ENCODE data around the gene BIN2. TPM values are rescaled to one million over a fixed set of nuclear protein-coding genes. Genes with fewer than 3 reads are reported as not detected.
A peak's percentile ranks its signal among the peaks of the same experiment; 100 is the strongest.

Gene BIN2
- total and polyA plus RNA-seq, 9 of the 15 experiments (the other 6 are each of a cell fraction or from before 2014, with no cell fraction given): 0.04 to 0.39 (median 0.25) TPM; not detected in 1

DNA sequence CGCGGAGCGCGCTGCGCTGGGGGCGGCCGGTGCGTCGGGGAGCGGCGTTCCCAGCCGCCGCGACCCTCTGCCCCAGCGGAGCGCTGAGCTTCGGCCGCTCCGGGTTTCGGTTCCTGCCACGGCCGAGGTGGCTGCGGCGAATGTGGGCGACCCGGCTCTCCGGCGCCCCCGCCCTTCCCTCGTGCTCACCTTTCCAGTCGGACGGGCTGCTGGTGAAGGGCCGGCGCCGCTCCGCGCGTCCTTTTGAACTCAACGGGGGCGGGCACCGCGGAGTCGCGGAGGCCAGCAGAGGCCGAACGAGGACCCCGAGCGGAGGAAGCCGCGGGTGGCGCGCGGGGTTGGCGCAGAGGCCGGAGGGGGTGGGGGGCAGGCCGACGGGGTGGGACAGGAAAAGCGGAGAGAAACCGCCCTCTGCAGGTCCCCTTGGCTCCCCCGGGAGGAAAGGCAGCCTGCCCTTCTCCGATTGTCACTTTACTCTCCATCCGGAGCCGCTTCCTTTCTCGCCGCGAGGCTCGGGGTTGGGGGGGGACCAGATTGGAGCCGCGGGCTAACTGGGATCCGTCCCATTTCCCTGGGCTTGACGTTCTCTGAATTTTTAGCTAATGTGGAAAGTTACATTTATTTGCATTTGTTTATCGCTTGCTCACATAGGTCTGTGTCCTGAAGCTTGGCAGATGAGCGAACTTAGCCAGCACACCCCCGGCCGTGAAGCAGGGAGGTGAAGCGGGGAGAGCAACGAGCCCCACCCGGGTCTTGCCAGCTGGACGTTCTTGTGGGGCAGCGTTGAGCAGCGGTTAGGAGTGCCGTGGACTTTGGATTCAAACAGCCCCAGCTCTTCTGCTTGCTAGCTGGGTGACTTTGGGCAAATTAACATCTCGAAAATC is 53.7 kb downstream of the BIN2 start, which contains the start of gene SMAGP (continued):
- TF ChIP-seq ZNF212 (CRISPR knock-in tag; IDR thresholded peaks at IDR 0.05) (no peak), ZNF224 (CRISPR knock-in tag; IDR thresholded peaks at IDR 0.05) (no peak), KAT8 (IDR thresholded peaks at IDR 0.05; ENCODE audit: low read depth) (no peak), SMARCC2 (IDR thresholded peaks at IDR 0.05; ENCODE audit: low read depth) (no peak), GTF2B (IDR thresholded peaks at IDR 0.05; ENCODE audit: extremely low read depth, insufficient read length) (no peak), ZFP36 (IDR thresholded peaks at IDR 0.05; ENCODE audit: low read depth, low read length, partially characterized antibody) (no peak), POLR3A (IDR thresholded peaks at IDR 0.05; ENCODE audit: borderline replicate concordance, extremely low read depth, insufficient read depth, insufficient read length) (no peak), NCOA1 (IDR thresholded peaks at IDR 0.05; ENCODE audit: low read depth) (no peak), CEBPB (tag; IDR thresholded peaks at IDR 0.05) (no peak), ZNF586 (CRISPR knock-in tag; conservative IDR thresholded peaks at IDR 0.05) (no peak), MTA1 (IDR thresholded peaks at IDR 0.05; ENCODE audit: borderline replicate concordance) (0 out of 2 replicates have a peak, but pooled peaks have one; percentile 11), MAFG (tag; conservative IDR thresholded peaks at IDR 0.05) (no peak)
- TF ChIP-seq, protein P1, sequence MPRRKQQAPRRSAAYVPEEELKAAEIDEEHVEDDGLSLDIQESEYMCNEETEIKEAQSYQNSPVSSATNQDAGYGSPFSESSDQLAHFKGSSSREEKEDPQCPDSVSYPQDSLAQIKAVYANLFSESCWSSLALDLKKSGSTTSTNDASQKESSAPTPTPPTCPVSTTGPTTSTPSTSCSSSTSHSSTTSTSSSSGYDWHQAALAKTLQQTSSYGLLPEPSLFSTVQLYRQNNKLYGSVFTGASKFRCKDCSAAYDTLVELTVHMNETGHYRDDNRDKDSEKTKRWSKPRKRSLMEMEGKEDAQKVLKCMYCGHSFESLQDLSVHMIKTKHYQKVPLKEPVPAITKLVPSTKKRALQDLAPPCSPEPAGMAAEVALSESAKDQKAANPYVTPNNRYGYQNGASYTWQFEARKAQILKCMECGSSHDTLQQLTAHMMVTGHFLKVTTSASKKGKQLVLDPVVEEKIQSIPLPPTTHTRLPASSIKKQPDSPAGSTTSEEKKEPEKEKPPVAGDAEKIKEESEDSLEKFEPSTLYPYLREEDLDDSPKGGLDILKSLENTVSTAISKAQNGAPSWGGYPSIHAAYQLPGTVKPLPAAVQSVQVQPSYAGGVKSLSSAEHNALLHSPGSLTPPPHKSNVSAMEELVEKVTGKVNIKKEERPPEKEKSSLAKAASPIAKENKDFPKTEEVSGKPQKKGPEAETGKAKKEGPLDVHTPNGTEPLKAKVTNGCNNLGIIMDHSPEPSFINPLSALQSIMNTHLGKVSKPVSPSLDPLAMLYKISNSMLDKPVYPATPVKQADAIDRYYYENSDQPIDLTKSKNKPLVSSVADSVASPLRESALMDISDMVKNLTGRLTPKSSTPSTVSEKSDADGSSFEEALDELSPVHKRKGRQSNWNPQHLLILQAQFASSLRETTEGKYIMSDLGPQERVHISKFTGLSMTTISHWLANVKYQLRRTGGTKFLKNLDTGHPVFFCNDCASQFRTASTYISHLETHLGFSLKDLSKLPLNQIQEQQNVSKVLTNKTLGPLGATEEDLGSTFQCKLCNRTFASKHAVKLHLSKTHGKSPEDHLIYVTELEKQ (CRISPR knock-in tag; IDR thresholded peaks at IDR 0.05): no peak
- TF ChIP-seq, protein P2, sequence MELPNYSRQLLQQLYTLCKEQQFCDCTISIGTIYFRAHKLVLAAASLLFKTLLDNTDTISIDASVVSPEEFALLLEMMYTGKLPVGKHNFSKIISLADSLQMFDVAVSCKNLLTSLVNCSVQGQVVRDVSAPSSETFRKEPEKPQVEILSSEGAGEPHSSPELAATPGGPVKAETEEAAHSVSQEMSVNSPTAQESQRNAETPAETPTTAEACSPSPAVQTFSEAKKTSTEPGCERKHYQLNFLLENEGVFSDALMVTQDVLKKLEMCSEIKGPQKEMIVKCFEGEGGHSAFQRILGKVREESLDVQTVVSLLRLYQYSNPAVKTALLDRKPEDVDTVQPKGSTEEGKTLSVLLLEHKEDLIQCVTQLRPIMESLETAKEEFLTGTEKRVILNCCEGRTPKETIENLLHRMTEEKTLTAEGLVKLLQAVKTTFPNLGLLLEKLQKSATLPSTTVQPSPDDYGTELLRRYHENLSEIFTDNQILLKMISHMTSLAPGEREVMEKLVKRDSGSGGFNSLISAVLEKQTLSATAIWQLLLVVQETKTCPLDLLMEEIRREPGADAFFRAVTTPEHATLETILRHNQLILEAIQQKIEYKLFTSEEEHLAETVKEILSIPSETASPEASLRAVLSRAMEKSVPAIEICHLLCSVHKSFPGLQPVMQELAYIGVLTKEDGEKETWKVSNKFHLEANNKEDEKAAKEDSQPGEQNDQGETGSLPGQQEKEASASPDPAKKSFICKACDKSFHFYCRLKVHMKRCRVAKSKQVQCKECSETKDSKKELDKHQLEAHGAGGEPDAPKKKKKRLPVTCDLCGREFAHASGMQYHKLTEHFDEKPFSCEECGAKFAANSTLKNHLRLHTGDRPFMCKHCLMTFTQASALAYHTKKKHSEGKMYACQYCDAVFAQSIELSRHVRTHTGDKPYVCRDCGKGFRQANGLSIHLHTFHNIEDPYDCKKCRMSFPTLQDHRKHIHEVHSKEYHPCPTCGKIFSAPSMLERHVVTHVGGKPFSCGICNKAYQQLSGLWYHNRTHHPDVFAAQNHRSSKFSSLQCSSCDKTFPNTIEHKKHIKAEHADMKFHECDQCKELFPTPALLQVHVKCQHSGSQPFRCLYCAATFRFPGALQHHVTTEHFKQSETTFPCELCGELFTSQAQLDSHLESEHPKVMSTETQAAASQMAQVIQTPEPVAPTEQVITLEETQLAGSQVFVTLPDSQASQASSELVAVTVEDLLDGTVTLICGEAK (IDR thresholded peaks at IDR 0.05): peak; percentile 56
- TF ChIP-seq, protein P2 (CRISPR knock-in tag; IDR thresholded peaks at IDR 0.05): no peak

All from K562 (cell line).